Body of pancreas (tissue), 4 donors: ENCODE results near the gene DOC2B.

Experiments used
- CTCF ChIP-seq, 7 experiments: fragments of 450-650 bp in 4 of 7; fragments of 200-600 bp in 3 of 7; sonication (generic) in 3 of 7; IDR thresholded peaks; one replicate each; pipeline ENCODE4 v1.5.1; 2016 to 2019; ENCODE audit warnings: antibody characterized with exemption in 7 of 7
- POLR2A ChIP-seq, 3 donors: fragments of 450-650 bp; IDR thresholded peaks; one replicate each; pipeline ENCODE4 v1.6.1; 2016; ENCODE audit warnings: antibody characterized with exemption in 3 of 3, mild to moderate bottlenecking in 2 of 3

DNA sequence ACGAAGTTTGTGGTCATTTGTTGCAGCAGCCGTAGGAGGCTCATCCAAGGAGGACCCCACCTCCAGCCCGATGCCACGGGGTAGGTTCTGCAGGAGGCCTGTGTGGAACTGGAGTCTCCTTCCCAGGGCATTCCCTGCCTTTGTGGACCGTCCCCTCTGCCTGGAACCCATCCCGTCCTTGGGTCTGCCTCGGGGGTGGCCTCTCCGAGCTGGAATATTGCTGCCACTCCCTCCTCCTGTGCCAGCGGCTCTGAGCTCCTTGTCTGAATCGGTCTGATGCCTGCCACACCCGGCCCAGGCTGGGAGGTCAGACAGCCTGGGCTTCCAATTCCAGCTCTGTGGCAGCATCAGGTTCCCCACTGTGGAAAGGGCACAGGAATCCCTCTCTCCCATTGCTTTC is 18.8 kb downstream of the DOC2B start:
- TF ChIP-seq CTCF (IDR thresholded peaks at IDR 0.05) (no peak), POLR2A (IDR thresholded peaks at IDR 0.05) (no peak)
